AG08395 (cell line): ENCODE results near the gene MFSD2A.
"Not testable (repeated sequence)": the region's sequence is repeated elsewhere in the genome, so short reads cannot be mapped to it uniquely, and the experiment has no call there.

Experiments
- DNase-seq: peaks from one replicate; pipeline ENCODE4 v3.0.0; 2012; ENCODE audit warnings: mixed read lengths, low spot score

MFSD2A gene

DNA sequence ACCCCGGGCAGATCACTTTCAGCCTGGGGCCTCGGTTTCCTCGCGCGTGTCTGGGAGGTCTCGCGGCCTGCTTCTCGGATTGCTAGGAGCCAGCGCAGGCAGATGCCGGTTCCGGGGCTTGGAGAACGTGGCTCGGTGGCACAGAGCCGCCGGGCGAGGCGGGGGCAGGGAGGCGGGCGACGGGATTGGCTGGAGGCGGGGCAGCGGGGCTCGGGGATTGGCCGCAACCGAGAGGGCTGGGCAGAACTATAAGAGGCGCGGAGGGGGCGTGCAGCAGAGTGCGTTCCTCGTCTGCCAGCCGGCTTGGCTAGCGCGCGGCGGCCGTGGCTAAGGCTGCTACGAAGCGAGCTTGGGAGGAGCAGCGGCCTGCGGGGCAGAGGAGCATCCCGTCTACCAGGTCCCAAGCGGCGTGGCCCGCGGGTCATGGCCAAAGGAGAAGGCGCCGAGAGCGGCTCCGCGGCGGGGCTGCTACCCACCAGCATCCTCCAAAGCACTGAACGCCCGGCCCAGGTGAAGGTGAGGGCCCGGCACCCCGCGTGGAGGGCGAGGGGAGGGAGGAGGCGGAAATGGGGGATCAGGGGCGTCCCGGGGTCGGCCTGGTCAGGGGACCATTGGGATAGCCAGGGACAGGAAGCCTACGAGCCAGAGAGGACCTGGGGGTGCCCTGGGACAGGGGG lies at the start of gene MFSD2A:
TSS of gene MFSD2A (plus strand) at position 276 of the 677 bp plus-strand sequence. CDS start at position 424, 148 bp downstream.
- peak; percentile 98 for DNase-seq

DNA sequence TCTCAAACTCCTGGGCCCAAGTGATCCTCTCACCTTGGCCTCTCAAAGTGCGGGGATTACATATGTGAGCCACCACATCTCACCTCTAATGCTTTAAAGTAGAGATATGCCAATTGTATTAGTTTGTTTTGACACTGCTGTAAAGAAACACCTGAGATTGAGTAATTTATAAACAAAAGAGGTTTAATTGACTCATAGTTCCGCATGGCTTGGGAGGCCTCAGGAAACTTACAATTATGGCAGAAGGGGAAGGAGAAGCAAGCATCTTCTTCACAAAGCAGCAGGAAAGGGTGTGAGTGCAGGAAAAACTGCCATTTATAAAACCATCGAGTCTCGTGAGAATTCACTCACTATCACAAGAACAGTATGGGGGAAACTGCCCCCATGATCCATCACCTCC lies 49.8 kb upstream of the MFSD2A start:
- no peak for DNase-seq

DNA sequence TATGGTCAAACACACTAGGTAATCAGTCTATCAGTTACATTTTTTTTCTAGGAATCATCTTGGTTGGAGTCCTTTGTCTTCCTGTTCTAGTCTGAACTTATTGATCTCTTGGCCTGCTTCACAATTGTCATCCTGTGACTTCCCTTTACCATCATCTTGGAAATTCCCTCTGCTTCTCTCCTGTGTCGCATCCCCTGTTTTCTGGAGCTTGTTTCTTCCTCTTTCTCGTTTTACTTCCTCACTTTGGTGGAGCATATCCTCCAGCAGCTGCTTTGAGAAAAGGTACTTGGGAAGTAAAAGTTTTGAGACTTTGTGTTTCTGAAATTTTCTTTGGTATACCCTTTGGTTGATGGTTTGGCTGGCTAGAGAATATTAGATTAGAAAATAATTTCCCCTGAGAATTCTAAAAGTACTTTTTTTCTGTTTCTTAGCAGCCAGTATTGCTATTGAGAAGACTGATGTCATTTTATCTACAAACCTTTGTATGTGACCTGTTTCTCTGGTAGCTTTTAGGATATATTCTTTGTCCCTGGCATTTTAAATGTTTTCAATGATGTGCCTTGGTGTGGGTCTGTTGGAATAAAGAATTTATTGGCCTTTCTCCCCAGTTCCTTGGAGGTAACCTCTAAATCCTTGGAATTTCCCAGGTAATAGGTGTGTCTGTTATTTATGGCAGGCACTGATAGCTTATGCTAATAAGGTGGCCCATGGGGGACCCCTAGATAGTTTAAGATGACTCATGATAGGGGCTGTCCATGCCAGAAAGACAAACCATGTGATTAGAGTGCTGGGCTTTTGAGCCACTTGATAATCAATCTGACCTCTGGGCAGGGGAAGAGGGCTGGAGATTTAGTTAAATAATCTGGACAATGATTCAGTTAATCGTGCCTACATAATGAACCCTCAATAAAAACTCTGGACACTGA lies 47.2 kb upstream of the MFSD2A start:
- no peak for DNase-seq

GRCh38 chr1:39908534-39908933 lies 46.4 kb upstream of the MFSD2A start:
- DNase-seq: no peak

- DNase-seq: no peak
Measured at GRCh38 chr1:39910263-39910662, 44.7 kb upstream of the MFSD2A start.

- DNase-seq: not testable (repeated sequence)
Measured at GRCh38 chr1:39913136-39913535, 41.8 kb upstream of the MFSD2A start.

GRCh38 chr1:39915499-39916129 lies 39.3 kb upstream of the MFSD2A start:
- no peak for DNase-seq

GRCh38 chr1:39917825-39918224 lies 37.1 kb upstream of the MFSD2A start:
- no peak for DNase-seq

GRCh38 chr1:39919545-39919944 lies 35.4 kb upstream of the MFSD2A start:
- DNase-seq: peak; percentile 71

GRCh38 chr1:39922251-39922688 lies 32.7 kb upstream of the MFSD2A start:
- no peak for DNase-seq

DNA sequence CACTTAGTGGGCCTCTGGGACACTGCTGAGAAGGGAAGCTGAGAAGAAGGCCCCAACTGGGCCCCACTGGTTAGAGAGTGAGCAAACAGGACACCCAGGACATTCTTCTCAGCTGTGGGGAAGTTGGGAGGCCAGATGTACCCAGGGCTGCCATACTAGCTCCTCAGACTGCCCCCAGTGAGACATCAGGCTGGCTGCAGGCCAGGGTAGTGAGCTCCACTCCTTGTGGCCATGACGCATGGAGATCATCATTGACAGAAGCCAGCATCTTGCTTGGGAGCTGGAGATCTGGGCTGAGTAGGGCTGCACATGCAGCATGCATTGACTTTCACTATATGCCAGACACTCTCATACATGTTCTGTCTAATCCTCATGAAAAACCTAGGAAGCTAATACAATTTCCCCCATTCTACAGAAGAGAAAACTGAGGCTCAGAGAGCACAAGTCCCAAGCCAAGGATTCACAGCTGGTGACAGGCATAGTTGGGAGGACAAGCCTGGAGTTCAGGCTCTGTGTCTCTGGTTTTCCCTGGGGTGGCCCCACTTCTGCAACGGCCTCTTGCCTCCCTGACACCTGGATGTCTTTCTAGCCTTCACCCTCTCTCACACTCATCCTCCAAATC lies 29.1 kb upstream of the MFSD2A start:
- no peak for DNase-seq

DNA sequence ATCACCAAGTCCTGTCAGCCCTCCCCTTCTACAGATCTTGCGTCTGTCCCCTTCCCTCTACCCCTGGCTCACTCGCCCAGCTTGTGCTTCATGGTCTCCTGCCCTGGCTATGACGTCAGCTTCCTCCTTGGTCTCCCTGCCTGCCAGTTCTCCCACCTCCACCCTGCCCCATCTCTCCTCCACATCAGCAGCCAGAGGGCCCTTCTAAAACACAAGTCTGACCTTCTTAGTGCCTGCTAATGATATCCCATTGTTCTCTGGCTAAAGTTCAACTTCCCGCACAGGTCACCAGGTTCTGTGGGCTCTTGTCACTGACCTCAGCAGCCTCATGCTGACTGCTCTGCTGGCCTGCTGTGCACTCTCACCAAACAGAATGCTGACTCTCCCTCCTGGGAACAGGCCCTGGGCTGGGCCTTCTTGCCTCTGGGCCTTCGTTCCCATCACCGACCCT lies 28.6 kb upstream of the MFSD2A start:
- no peak for DNase-seq

DNA sequence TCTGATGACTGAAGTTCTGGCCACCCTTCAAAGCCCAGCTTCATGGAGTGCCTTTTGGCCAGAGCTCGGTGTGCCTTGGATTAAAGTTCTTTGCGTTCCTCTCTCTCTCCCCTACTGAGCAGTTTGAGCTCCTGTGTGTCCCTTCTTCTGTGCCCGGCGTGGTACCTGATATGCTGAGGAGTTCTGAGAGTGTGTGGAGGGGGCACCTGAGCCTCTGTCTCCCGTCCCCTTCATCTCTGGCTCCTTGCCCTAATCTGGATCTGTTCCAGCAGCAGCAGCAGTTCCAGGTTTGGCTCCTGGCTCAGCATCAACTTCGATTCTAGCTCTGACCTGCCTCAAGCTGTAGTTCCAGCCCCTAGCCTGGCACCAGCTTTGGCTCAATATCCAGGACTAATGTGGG lies 28.1 kb upstream of the MFSD2A start:
- DNase-seq: no peak

- DNase-seq: no peak
Measured at GRCh38 chr1:39927538-39927937, 27.4 kb upstream of the MFSD2A start.

GRCh38 chr1:39928809-39929587 lies 25.9 kb upstream of the MFSD2A start:
- no peak for DNase-seq

- DNase-seq: peak; percentile 97
Measured at GRCh38 chr1:39933956-39934941, 20.7 kb upstream of the MFSD2A start.

DNA sequence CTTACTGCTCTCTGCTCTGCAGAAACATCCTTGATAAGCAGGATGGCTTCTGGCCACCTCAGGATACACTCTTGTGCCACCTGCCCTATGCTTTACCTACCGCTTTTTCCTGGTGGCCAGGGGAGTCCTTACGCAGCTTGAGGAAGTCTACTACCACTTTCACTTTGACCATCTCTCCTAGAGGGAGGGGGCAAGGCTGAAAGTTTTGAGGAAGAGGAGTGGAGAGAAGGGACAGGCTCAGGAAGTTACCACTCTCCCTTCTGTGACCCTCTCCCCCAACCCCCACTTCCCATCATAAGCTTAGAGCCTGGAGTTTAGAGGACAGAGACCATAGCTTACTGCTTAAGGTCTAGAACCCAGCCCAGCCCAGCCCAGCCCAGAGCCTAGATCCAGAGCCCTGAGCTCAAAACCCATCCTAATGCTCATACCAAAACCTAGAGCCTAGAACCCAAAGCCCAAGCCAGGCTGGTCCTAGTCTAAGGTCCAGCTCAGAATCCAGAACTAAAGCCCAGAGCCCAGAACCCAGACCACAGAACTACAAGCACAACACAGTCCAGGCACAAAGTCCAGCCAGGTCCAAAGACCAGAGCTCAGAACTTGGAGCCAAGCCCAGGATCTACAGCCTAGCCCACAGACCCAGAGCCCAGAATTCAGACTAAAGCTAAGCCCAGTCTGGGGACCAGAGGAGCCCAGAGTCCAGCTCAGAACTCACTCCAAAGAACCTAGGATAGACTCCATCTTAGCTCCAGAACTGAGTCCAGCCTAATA lies 18.0 kb upstream of the MFSD2A start:
- DNase-seq: no peak

DNA sequence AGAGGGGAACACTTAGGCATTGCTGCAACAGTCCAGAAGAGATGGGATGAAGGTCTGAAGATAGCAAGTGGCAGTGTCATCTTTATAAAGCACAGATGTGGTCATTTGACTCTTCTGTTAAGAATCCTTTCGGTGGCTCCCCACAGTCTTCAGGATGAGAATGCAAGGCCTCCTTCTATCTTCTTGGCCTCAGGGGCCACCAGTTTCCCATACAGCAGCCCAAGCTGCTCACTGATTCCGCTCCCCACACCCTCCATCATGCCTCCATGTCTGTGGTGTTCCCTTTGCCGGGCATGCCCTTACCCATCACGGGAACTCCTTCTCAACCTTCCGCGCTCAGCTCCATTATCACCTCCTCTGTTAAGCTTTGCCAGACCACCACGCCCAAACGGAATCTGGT lies 16.1 kb upstream of the MFSD2A start:
- DNase-seq: no peak

DNA sequence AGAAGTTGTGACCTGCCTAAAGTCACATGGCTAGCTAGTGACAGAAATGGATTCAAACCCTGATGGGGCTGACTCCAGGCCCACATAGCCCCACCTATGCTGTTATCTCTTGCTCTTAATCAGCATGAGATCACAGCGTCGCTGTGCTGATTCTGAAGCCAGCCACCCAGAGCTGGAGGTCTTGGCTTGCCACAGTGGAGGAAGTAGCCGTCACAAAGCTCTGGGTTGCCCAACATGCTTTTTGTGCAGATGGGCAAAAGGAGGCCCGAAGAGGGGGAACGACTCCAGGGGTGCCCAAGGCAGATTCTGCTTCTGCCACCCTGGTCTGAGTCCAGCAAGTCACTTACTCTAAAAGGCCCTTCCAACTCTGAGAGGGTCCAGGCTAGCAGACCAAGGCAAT lies 14.7 kb upstream of the MFSD2A start:
- DNase-seq: no peak
